DOHH2 (cell line): Measurements from ENCODE around the gene SGPP1.

Experiments
- CTCF ChIP-seq: fragments of 200-600 bp; sonication (generic); IDR thresholded peaks from one replicate; pipeline ENCODE4 v1.5.1; 2014; ENCODE audit warnings: antibody characterized with exemption, mild to moderate bottlenecking, low read depth, low read length; ENCODE audit not compliant: poor library complexity, severe bottlenecking
- EZH2phosphoT487 ChIP-seq: fragments of 200-600 bp; sonication (generic); IDR thresholded peaks from 2 replicates; pipeline ENCODE4 v1.6.1; 2017; ENCODE audit warnings: borderline replicate concordance, mild to moderate bottlenecking, antibody characterized with exemption, low read length, moderate library complexity, mixed read lengths

GRCh38 chr14:63707216-63707615 lies 20.6 kb downstream of the SGPP1 start:
- TF ChIP-seq CTCF = no peak
- no peak for TF ChIP-seq EZH2phosphoT487
